ENCODE data around the gene DOCK11. TPM values are rescaled to one million over a fixed set of nuclear protein-coding genes. Genes with fewer than 3 reads are reported as not detected.
"Not testable (repeated sequence)": the region's sequence is repeated elsewhere in the genome, so short reads cannot be mapped to it uniquely, and the experiment has no call there.

The DOCK11 gene
- total RNA-seq, 8 experiments from 2014 or later = 13.6 to 58.2 (median 22.5) TPM

DNA sequence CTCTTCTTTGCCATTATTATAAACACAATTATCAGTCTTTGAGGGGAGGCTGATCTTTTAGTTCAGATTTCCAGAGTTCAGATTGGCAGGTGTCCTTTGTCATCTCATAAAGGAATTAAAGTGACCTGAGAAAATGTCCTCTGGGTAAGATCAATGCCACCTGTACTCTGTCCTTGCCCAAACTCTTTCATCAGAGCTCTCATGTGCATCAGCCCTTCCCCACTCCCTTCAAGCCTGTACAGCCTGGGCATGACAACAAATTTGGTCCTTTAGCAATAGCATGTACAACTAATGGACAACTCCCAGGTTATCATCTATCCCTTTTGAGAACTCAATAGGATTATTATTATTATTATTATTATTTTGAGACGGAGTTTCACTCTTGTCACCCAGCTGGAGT, 8.9 kb upstream of the DOCK11 start:
- 100% methylated on average over 1 of the region's 1 CpG; no CpG with 5 or more reads in 9 of the 10 experiments for WGBS, 10 experiments
- not testable (repeated sequence) for ATAC-seq (replicated peaks in 6 of 8); H3K27ac ChIP-seq; H3K4me3 ChIP-seq; H3K4me1 ChIP-seq (replicated peaks in 1 of 2)
- in situ Hi-C loops (cut with MboI; ENCODE audit: low pct_unique_long_range_greater_than_20kb in 2 of 9, low sequenced_read_pairs in 9 of 9, unreplicated experiment in 9 of 9) = loop anchor here in 1 of 9 experiments (25.0 kb wide), 1 partner anchor 101 kb away; no protein-coding TSS in a partner anchor

DNA sequence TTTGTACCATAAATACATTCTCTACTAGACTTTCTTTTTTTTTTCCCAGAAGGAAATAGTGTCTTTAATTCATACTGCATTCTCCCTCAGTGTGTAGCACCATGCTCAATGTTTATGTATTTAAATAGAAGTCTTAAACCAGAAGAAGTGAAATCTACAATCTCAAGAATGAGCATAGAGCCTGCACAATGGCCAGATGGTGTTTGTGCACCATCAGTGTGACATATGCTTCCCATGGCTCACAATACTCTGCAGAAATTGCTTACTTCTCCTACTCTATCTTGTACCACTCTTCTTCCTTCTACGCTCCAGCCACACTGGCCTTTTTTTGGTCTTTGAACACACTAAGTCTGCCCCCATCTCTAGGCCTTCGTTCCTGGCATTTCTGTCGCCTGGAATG, 2.6 kb upstream of the DOCK11 start:
- in situ Hi-C loops (cut with MboI; ENCODE audit: low pct_unique_long_range_greater_than_20kb in 2 of 9, low sequenced_read_pairs in 9 of 9, unreplicated experiment in 9 of 9) = loop anchor here in 1 of 9 experiments (25.0 kb wide), 1 partner anchor 94 kb away; no protein-coding TSS in a partner anchor
- Histone ChIP-seq H3K4me1 (replicated peaks in 1 of 2) (peaks cover 6 to 12% of the 10 kb centered on the region in 2 donors), H3K4me3 (no peak overlapping the region), H3K27ac (no peak overlapping the region)
- WGBS, 10 experiments = 46 to 100% (median 75%) methylated on average over 1 to 3 of the region's 3 CpGs; no CpG with 5 or more reads in 5 of the 10 experiments
- ATAC-seq (replicated peaks in 6 of 8) = no peak

DNA sequence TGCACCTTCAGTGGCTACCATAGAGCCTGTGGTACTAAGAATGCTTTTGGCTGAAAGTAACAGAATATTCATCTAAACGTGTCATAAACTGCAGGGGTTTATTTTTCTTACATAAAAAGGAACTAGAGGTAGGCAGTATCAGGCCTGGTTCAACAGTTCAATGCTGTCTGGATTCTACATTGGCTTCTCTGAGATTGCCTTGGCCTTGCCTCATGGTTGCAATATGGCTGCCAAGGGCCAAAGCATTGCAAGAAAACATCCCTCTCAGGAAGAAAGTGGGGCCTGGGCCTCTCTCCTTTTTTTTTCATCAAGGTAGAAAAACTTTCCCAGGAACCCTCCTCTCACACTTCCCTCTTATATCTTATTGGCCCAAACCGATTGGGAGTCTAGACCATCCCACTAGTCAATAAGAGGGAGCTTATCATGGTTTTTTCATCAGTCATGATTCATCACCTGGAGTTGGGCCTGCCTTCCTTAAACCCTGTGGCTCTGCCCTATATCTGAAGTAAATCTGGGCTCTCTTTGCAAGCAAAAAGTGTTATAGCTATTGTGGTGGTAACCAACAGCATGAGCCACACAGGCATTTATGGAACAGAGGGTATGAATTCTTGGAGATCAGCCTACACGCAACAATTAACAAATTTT, 1.8 kb upstream of the DOCK11 start:
- Histone ChIP-seq H3K4me1 (replicated peaks in 1 of 2) (peaks cover 12 to 13% of the 10 kb centered on the region in 2 donors), H3K4me3 (no peak overlapping the region), H3K27ac (no peak overlapping the region)
- ATAC-seq (replicated peaks in 6 of 8) = no peak
- in situ Hi-C loops (cut with MboI; ENCODE audit: low pct_unique_long_range_greater_than_20kb in 2 of 9, low sequenced_read_pairs in 9 of 9, unreplicated experiment in 9 of 9) = loop anchor here in 1 of 9 experiments (25.0 kb wide), 1 partner anchor 94 kb away; no protein-coding TSS in a partner anchor
- 40 to 100% (median 47%) methylated on average over 1 to 3 of the region's 3 CpGs; no CpG with 5 or more reads in 6 of the 10 experiments for WGBS, 10 experiments

DNA sequence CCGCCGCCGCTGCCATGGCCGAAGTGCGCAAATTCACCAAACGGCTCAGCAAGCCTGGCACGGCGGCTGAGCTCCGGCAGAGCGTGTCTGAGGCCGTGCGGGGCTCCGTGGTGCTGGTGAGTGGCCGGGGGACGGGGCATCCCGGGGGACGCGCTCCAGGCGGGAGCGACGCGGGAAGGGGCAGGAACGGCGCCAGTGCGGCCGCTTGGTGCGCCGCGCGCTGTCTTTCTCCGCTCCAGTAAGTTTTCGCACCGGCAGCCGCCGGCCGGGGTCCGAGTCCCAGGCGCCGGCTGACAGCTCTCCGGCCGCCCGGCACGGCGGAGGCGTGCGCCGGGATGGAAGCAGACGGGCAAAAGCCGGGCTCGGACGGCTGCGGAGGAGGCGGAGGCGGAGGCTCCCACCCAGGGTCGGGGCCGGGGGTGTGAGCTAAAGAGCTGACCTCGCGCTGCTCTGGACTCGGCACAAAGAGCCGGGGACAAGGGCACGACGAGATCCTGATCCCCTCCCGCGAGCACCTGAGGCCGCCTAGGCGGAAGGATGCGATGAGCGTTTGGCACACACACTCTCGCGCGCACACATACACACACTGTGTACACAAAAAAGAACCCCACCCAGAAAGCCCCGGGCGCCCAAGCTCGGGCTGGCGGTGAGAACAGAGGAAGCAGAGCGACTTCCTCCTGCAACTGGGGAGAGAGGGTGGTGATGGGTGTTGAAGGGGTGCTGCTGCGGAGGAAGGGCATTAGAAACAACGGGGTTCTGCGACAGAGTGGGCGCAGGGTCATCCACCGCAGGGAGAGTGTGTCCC, 545 bp downstream of the DOCK11 start:
- ATAC-seq (replicated peaks in 6 of 8) = peak; percentile 41 to 63 (median 46)
- in situ Hi-C loops (cut with MboI; ENCODE audit: low pct_unique_long_range_greater_than_20kb in 2 of 9, low sequenced_read_pairs in 9 of 9, unreplicated experiment in 9 of 9) = loop anchor here in 1 of 9 experiments (25.0 kb wide), 1 partner anchor 91 kb away; no protein-coding TSS in a partner anchor
- Histone ChIP-seq H3K27ac (peak overlapping the region; percentile 73 to 76), H3K4me3 (peak overlapping the region; percentile 51 to 75 (median 59)), H3K4me1 (replicated peaks in 1 of 2) (peaks cover 12 to 20% of the 10 kb centered on the region in 2 donors)
- 10% methylated on average over 4 of the region's 81 CpGs; no CpG with 5 or more reads in 9 of the 10 experiments for WGBS, 10 experiments

GRCh38 chrX:118496763-118497079, 1.1 kb downstream of the DOCK11 start:
- Histone ChIP-seq H3K4me3 (peak overlapping the region; percentile 51 to 75 (median 59)), H3K27ac (peak overlapping the region; percentile 73 to 76), H3K4me1 (replicated peaks in 1 of 2) (peaks cover 12 to 20% of the 10 kb centered on the region in 2 donors)
- in situ Hi-C loops (cut with MboI; ENCODE audit: low pct_unique_long_range_greater_than_20kb in 2 of 9, low sequenced_read_pairs in 9 of 9, unreplicated experiment in 9 of 9) = loop anchor here in 1 of 9 experiments (25.0 kb wide), 1 partner anchor 91 kb away; no protein-coding TSS in a partner anchor
- peak in 1 of 8 experiments; percentile 3 for ATAC-seq (replicated peaks in 6 of 8)
- 4 to 19% methylated on average over 3 to 4 of the region's 13 CpGs; no CpG with 5 or more reads in 8 of the 10 experiments for WGBS, 10 experiments

GRCh38 chrX:118497180-118497818, 1.7 kb downstream of the DOCK11 start:
- no peak for ATAC-seq (replicated peaks in 6 of 8)
- Histone ChIP-seq H3K4me1 (replicated peaks in 1 of 2) (peaks cover 12 to 20% of the 10 kb centered on the region in 2 donors), H3K4me3 (peak overlapping the region; percentile 51 to 75 (median 59)), H3K27ac (no peak overlapping the region)
- in situ Hi-C loops (cut with MboI; ENCODE audit: low pct_unique_long_range_greater_than_20kb in 2 of 9, low sequenced_read_pairs in 9 of 9, unreplicated experiment in 9 of 9) = loop anchor here in 1 of 9 experiments (25.0 kb wide), 1 partner anchor 90 kb away; no protein-coding TSS in a partner anchor
- 0 to 36% (median 27%) methylated on average over 1 to 6 of the region's 7 CpGs; no CpG with 5 or more reads in 4 of the 10 experiments for WGBS, 10 experiments

DNA sequence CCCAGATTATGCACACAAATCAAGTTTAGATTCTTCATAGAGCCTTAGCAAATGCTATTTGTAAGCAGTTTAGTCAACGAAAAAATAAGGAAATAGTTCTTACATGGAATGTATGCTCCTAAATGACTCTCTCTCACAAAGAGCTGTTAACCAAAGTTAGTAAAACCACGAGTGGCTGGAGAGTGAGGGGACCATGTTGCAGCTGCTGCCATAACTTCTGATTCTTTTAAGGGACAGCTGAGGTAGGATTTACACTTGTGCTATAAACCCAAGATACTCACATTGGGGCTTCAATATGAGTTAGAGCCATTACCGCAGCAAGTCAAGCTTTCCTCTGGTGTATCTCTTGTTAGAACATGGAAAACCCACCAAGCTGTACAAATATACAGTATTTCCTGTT, 2.7 kb downstream of the DOCK11 start:
- WGBS, 10 experiments = 32 to 100% (median 50%) methylated on average over 1 to 3 of the region's 3 CpGs; no CpG with 5 or more reads in 3 of the 10 experiments
- in situ Hi-C loops (cut with MboI; ENCODE audit: low pct_unique_long_range_greater_than_20kb in 2 of 9, low sequenced_read_pairs in 9 of 9, unreplicated experiment in 9 of 9) = loop anchor here in 1 of 9 experiments (25.0 kb wide), 1 partner anchor 89 kb away; no protein-coding TSS in a partner anchor
- ATAC-seq (replicated peaks in 6 of 8) = no peak
- Histone ChIP-seq H3K4me1 (replicated peaks in 1 of 2) (peaks cover 12 to 20% of the 10 kb centered on the region in 2 donors), H3K27ac (no peak overlapping the region), H3K4me3 (peak overlapping the region in 3 of 5 donors; percentile 59 to 75 (median 73))

GRCh38 chrX:118498755-118499154, 3.1 kb downstream of the DOCK11 start:
- H3K4me3 ChIP-seq = peak overlapping the region; percentile 11 to 75 (median 24)
- no peak overlapping the region for H3K27ac ChIP-seq
- in situ Hi-C loops (cut with MboI; ENCODE audit: low pct_unique_long_range_greater_than_20kb in 2 of 9, low sequenced_read_pairs in 9 of 9, unreplicated experiment in 9 of 9) = loop anchor here in 1 of 9 experiments (25.0 kb wide), 1 partner anchor 89 kb away; no protein-coding TSS in a partner anchor
- no peak for ATAC-seq (replicated peaks in 6 of 8)
- WGBS, 10 experiments = 43 to 100% (median 66%) methylated on average over 1 to 2 of the region's 2 CpGs; no CpG with 5 or more reads in 6 of the 10 experiments
- H3K4me1 ChIP-seq (replicated peaks in 1 of 2) = peaks cover 12 to 20% of the 10 kb centered on the region in 2 donors

GRCh38 chrX:118499295-118499694, 3.7 kb downstream of the DOCK11 start:
- in situ Hi-C loops (cut with MboI; ENCODE audit: low pct_unique_long_range_greater_than_20kb in 2 of 9, low sequenced_read_pairs in 9 of 9, unreplicated experiment in 9 of 9) = loop anchor here in 1 of 9 experiments (25.0 kb wide), 1 partner anchor 88 kb away; no protein-coding TSS in a partner anchor
- ATAC-seq (replicated peaks in 6 of 8) = no peak
- 43 to 100% (median 60%) methylated on average over 1 to 8 of the region's 15 CpGs; no CpG with 5 or more reads in 7 of the 10 experiments for WGBS, 10 experiments
- peak overlapping the region; percentile 11 to 75 (median 24) for H3K4me3 ChIP-seq
- H3K27ac ChIP-seq = no peak overlapping the region
- H3K4me1 ChIP-seq (replicated peaks in 1 of 2) = peaks cover 12 to 20% of the 10 kb centered on the region in 2 donors

DNA sequence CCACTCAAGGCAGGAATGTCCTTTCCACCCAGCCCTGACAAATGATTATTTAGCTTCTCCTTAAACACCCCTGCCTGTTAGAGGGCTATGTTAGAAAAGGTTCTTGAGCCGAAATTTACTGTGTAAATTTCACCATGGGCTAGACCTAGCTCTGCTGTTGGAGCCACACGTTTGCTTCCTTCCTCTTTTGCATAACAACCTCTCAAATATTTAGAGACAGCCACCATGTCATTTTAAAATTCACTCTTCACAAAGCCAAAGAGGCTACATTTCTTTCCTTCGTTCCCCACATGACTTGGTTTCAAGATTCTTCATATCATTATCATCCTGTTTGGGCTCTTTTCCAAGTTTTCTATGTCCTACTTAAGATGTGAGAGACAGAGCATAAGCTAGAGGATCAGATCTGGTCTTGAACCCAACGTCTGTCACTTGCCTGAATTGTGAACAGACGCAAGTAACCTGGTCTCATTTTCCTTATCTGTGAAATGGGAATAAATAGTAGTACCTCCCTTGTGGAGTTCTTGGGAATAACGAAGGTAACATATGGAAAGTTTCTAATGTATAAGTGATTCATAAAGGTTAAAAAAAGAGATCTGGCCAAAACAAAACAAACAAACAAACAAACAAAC, 6.7 kb downstream of the DOCK11 start:
- H3K4me3 ChIP-seq = no peak overlapping the region
- peaks cover 5 to 13% of the 10 kb centered on the region in 2 donors for H3K4me1 ChIP-seq (replicated peaks in 1 of 2)
- no peak for ATAC-seq (replicated peaks in 6 of 8)
- H3K27ac ChIP-seq = no peak overlapping the region
- WGBS, 10 experiments = 44 to 100% (median 60%) methylated on average over 1 to 5 of the region's 6 CpGs; no CpG with 5 or more reads in 3 of the 10 experiments
- in situ Hi-C loops (cut with MboI; ENCODE audit: low pct_unique_long_range_greater_than_20kb in 2 of 9, low sequenced_read_pairs in 9 of 9, unreplicated experiment in 9 of 9) = no loop called here

DNA sequence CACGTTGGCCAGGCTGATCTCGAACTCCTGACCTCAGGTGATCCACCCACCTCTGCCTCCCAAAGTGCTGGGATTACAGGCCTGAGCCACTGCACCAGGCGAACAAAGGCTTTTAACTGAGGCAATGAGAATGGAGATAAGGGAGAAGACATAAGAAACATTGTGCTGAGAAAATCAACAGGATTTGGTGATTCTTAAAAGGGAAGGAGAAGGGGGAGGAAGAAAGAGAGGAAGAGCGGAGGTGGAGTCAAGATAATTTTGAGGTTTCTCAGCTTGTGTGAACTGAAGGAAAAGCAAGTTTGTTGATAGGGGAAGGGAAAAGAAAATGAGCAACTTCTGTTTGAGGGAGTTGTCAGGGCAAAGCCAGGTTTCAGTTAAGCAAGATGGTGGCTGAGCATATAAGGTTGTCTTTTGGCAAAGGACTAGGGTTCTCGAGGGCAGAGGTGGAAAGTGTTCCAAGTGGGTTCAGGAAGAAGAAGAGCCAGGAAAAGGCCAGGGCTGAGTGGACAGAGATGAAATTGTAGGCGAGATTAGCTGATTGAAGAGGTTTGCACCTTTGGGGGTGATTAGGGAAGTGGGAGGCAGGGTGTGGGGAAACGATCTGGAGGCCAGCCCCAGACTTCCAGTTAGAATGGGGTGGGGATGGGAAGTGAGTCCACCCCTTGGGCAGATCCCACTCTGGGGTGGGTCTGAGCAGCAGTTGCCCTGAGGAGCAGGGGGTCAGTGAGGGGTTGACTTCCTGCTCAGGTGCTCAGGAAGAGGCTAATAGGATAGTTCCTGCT, 7.8 kb downstream of the DOCK11 start:
- in situ Hi-C loops (cut with MboI; ENCODE audit: low pct_unique_long_range_greater_than_20kb in 2 of 9, low sequenced_read_pairs in 9 of 9, unreplicated experiment in 9 of 9) = no loop called here
- Histone ChIP-seq H3K4me1 (replicated peaks in 1 of 2) (peaks cover 0 to 10% of the 10 kb centered on the region in 2 donors), H3K27ac (no peak overlapping the region), H3K4me3 (no peak overlapping the region)
- 67 to 100% (median 90%) methylated on average over 1 to 5 of the region's 7 CpGs; no CpG with 5 or more reads in 4 of the 10 experiments for WGBS, 10 experiments
- ATAC-seq (replicated peaks in 6 of 8) = no peak

All from motor neuron (in vitro differentiated cells).